Measurements from ENCODE around the gene TEX10. TPM values are rescaled to one million over a fixed set of nuclear protein-coding genes. Genes with fewer than 3 reads are reported as not detected.
"Not testable (repeated sequence)": the region's sequence is repeated elsewhere in the genome, so short reads cannot be mapped to it uniquely, and the experiment has no call there.

The TEX10 gene
- total and polyA plus RNA-seq, 12 donors, result 5.9 to 25.1 (median 10.9) TPM

- H3K27ac ChIP-seq, result no peak overlapping the region
- H3K4me1 ChIP-seq (replicated peaks in 1 of 2), result no peaks in the 10 kb centered on the region
- intact Hi-C loops (cut with DNase I), result no loop called here
- H3K27me3 ChIP-seq, result no peaks in the 10 kb centered on the region
- H3K36me3 ChIP-seq (replicated peaks in 1 of 2), result no peaks in the 10 kb centered on the region
- 96 to 97% (median 96%) methylated on average over 9 of the region's 9 CpGs for WGBS, 4 donors
- TF ChIP-seq POLR2A (IDR thresholded peaks at IDR 0.05) (no peak), CTCF (IDR thresholded peaks at IDR 0.05) (no peak)
- H3K9me3 ChIP-seq (replicated peaks in 1 of 3), result no peaks in the 10 kb centered on the region
- no peak for DNase-seq
- H3K4me3 ChIP-seq, result no peak overlapping the region
Observed at GRCh38 chr9:100396769-100397168, 44.0 kb upstream of the TEX10 start.

GRCh38 chr9:100394816-100395215 is 42.1 kb upstream of the TEX10 start:
- TF ChIP-seq POLR2A (IDR thresholded peaks at IDR 0.05) (no peak), CTCF (IDR thresholded peaks at IDR 0.05) (no peak)
- Histone ChIP-seq H3K4me1 (replicated peaks in 1 of 2) (no peaks in the 10 kb centered on the region), H3K9me3 (replicated peaks in 1 of 3) (no peaks in the 10 kb centered on the region), H3K4me3 (no peak overlapping the region), H3K36me3 (replicated peaks in 1 of 2) (no peaks in the 10 kb centered on the region), H3K27me3 (no peaks in the 10 kb centered on the region), H3K27ac (no peak overlapping the region)
- no peak for DNase-seq
- WGBS, 4 donors, result 71 to 80% (median 76%) methylated on average over 2 of the region's 2 CpGs
- intact Hi-C loops (cut with DNase I), result no loop called here

- no peaks in the 10 kb centered on the region for H3K4me1 ChIP-seq (replicated peaks in 1 of 2)
- DNase-seq, result no peak
- no peaks in the 10 kb centered on the region for H3K27me3 ChIP-seq
- no peaks in the 10 kb centered on the region for H3K36me3 ChIP-seq (replicated peaks in 1 of 2)
- no peaks in the 10 kb centered on the region for H3K9me3 ChIP-seq (replicated peaks in 1 of 3)
- TF ChIP-seq POLR2A (IDR thresholded peaks at IDR 0.05) (no peak), CTCF (IDR thresholded peaks at IDR 0.05) (no peak)
- H3K4me3 ChIP-seq, result no peak overlapping the region
- no peak overlapping the region for H3K27ac ChIP-seq
- intact Hi-C loops (cut with DNase I), result no loop called here
Observed at GRCh38 chr9:100394032-100394695, 41.4 kb upstream of the TEX10 start.

- not testable (repeated sequence) for H3K27ac ChIP-seq
Observed at GRCh38 chr9:100392989-100393388, 40.2 kb upstream of the TEX10 start.

GRCh38 chr9:100379862-100380261 is 27.1 kb upstream of the TEX10 start:
- TF ChIP-seq CTCF (IDR thresholded peaks at IDR 0.05) (no peak), POLR2A (IDR thresholded peaks at IDR 0.05) (no peak)
- no peaks in the 10 kb centered on the region for H3K9me3 ChIP-seq (replicated peaks in 1 of 3)
- H3K36me3 ChIP-seq (replicated peaks in 1 of 2), result no peaks in the 10 kb centered on the region
- no peaks in the 10 kb centered on the region for H3K4me1 ChIP-seq (replicated peaks in 1 of 2)
- H3K27ac ChIP-seq, result no peak overlapping the region
- no peaks in the 10 kb centered on the region for H3K27me3 ChIP-seq
- WGBS, 4 donors, result 80 to 92% (median 88%) methylated on average over 1 to 4 of the region's 4 CpGs
- DNase-seq, result no peak
- no peak overlapping the region for H3K4me3 ChIP-seq
- intact Hi-C loops (cut with DNase I), result no loop called here

More at GRCh38 chr9:100392989-100393388, 40.2 kb upstream of the TEX10 start:
- H3K4me1 ChIP-seq (replicated peaks in 1 of 2); H3K9me3 ChIP-seq (replicated peaks in 1 of 3); H3K4me3 ChIP-seq; H3K36me3 ChIP-seq (replicated peaks in 1 of 2); H3K27me3 ChIP-seq; intact Hi-C loops (cut with DNase I); DNase-seq: not testable (repeated sequence)
- 93 to 98% (median 97%) methylated on average over 6 to 21 of the region's 21 CpGs for WGBS, 4 donors
